NCI-H82 (cell line): ENCODE results near the gene KIF17.

Experiments used
- DNase-seq: peaks from one replicate; lab custom pipeline; 2025; lab: John Stamatoyannopoulos, UW

The KIF17 gene

DNA sequence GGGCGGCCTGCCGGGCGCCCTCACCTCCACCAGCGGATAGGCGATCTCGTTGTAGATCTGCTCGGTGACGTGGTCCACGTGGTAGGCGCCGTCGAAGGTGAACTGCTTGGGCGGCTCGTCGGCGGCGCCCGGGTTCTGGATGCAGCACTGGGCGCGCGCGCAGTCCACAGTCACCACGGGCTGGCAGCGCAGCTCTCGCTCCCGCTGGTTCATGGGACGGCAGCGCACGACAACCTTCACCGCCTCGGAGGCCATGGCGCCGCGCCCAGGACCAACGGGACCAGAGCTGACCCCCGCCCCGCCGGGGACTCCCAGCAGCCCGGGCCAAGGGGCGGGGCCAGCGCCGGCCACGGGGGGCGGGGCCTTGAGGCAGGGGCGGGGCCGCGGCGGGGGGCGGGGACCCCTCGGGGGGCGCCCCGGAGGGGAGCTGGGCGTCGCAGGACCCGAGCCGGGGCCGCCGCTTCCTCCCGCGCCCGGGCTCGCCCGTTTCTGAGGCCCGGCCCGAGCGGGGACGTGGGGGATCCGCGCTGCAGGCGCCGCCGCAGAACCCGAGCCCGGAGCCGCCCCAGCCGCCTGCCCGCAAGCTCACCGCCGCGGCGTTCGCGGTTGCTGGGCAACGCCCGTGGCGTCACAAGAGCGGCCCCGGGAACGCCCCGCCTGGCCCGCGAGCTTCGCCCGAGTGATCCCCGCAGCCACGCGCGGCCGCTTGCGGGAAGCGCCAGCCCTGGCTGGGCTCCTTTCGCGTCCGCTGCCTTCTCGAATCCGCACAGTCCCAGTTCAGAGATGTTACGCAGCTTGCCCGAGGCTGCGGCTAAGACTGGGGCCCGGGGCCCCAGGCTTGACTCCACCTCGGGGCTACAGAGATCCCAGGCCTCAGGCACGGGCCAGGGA is at the start of gene KIF17:
Gene KIF17, minus strand, starts transcription at position 556 of the 891 bp plus-strand sequence. Its CDS starts 301 bp downstream, at position 255.
- peak; percentile 80 for DNase-seq

GRCh38 chr1:20767271-20767670 is 49.5 kb upstream of the KIF17 start:
- DNase-seq, result no peak

- DNase-seq, result no peak
Measured at GRCh38 chr1:20763417-20763816, 45.6 kb upstream of the KIF17 start.

DNA sequence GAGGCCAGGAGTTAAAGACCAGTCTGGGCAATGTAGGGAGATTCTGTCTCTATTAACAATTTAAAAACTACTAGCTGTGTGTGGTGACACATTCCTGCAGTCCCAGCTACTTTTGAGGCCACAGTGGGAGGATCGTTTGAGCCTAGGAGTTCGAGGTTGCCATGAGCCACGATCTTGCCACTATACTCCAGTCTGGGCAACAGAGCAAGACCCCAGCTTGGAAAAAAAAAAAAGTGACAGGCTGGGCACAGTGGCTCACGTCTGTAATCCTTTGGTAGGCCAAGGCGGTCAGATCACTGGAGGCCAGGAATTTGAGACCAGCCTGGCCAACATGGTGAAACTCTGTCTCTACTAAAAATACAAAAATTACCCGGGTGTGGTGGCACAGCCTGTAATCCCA is 42.5 kb upstream of the KIF17 start:
- DNase-seq, result no peak

GRCh38 chr1:20753589-20753988 is 35.8 kb upstream of the KIF17 start:
- no peak for DNase-seq

GRCh38 chr1:20751462-20751990 is 33.7 kb upstream of the KIF17 start:
- no peak for DNase-seq

- DNase-seq, result no peak
Measured at GRCh38 chr1:20742671-20743070, 24.9 kb upstream of the KIF17 start.

DNA sequence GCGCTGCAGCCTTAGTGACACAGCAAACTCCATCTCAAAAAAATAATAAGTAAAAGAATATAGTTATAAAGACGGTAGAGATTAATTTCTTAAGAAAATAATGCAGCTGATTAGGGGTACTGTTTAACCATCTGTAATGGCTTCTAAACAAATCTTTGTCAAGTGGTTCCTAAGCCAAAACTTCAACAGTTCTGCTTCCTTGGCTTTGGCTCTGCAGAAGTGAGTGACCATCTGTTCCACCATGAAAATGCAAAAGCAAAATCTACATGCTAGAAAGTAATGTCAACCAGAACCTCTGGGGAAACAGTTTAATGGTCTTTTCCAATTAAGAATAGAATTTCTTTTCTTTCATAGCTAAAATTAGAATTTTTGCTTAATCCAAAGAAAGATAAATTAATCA is 23.0 kb upstream of the KIF17 start:
- DNase-seq, result no peak

DNA sequence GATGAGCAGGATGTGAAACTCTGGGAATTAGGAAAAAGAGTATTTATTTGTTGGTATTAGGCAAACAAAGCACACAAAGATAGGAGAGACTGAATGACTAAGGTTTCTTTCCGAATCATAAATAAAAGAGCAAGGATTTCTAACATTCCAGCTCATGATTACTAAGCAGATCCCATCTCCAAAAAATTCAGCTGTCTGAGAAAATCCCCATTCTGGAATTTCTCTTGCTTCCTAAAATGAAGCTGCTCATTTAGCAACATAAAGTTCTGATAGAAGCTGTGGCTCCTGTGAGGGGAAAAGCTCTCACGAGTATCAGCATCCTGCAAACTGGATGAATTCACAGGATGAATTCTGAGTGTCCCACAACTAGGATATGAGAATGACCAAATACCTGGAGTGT is 21.4 kb upstream of the KIF17 start:
- DNase-seq, result no peak

GRCh38 chr1:20735581-20736111 is 17.8 kb upstream of the KIF17 start:
- no peak for DNase-seq

- peak; percentile 66 for DNase-seq
Measured at GRCh38 chr1:20733360-20733975, 15.7 kb upstream of the KIF17 start.

DNA sequence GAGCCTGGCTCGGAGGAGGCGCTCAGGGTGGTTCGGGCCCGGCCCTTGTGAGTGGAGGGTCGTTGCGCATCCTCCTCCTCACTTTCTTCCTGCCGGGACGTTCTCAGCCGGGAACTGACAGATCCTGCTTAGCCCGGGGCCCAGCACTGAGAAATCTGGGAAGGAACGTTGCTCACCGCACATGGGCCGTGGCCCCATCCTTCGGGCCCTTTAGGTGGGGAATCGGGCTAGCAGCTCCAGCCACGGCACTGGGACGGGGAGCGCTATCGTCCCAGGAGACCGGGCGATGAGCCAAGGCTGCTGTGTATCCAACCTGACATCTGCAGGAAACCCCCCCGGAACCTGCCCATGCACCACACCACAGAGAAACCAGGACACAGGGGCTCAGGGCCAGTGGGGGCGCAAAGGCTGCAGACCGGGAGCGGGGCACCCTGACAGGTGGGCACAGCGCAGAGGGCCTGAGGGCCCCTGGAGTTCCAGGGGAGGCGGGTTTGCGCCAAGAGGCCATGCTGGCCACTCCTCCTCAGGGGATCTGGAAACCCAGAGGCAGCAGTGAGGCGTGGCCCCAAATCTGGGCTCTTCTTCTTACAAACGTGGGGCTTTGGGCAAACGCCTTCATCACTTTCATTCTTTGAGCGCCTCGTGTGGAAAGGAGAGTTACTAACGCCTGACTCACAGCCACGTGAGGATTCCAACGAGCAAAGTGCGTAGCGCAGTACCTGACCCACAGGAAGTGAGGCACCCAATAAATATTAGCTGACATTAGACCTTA is 15.0 kb upstream of the KIF17 start, which contains the start of gene SH2D5:
Gene SH2D5, minus strand, starts transcription at position 116 of the 772 bp plus-strand sequence. CDS start 4,659 bp downstream, outside the sequence.
- peak; percentile 87 for DNase-seq

DNA sequence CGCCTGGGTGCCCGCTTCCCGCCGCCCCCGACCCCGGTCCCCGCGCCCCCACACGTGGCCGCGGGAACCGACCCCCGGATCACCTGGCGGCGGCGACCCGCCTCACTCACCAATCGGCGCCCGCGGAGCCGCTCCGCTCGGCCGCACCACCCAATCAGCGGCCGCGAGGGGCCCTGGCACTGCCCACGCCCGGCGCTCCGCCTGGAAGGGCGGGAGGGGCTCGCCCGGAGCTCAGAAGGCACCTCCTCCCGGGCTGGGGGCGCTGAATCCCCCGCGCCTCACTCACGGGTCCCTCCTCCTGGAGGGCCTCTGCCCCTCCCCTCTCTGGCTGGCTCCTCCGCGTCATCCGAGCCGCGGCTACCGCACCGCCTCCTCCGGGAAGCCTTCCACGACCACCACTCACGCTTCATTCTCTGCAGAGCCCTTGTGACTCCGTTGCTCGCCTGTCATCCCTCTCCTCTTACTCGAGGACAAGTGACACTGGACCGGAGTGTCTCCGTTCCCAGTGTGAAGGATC is 14.3 kb upstream of the KIF17 start:
- peak; percentile 95 for DNase-seq

DNA sequence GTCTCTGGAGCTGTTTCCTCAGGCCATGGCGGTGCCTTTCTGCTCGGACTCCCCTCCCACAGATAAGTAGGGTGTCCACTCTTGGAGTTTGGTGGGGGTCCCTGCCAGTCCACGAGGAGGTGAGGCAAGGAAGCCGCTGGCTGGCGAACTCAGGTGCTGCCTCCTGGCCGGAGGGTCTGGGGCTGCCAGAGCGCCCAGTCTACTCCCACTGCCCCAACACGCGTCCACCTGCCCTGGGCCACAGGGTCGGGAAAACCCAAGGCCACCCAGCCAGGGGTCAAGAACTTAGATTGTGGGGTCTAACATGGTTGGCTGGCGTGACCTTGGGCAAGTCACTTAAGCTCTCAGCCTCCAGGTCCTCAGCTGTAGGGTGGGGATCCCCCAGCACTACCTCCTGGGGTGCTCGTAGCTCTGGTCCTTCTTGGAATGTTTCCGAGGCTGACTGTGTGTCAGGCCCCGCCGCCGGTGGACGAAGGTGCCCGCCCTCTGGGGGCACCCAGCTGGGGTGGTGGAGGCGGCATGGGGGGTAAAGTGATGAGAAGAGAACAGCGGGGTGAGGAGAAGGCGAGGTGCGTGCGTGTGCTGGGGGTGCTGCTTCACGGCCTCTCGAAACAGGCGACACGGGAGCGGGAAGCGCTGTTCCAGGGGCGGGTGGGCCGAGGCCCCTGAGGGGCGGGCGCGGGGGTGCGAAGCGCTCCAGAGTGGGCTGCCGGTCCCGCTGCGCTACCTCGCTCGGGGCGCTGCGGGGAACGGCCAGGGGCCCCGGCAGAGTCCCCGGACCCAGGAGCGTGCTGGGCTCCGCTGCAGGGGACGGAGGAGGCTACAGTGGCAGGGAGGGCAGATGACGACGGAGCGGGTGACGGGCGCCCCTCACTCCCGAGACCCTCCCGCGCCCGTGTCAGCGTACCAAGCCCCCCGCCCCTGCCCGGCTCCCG is 13.5 kb upstream of the KIF17 start:
- peak; percentile 55 for DNase-seq

- no peak for DNase-seq
Measured at GRCh38 chr1:20730690-20731056, 12.9 kb upstream of the KIF17 start.

DNA sequence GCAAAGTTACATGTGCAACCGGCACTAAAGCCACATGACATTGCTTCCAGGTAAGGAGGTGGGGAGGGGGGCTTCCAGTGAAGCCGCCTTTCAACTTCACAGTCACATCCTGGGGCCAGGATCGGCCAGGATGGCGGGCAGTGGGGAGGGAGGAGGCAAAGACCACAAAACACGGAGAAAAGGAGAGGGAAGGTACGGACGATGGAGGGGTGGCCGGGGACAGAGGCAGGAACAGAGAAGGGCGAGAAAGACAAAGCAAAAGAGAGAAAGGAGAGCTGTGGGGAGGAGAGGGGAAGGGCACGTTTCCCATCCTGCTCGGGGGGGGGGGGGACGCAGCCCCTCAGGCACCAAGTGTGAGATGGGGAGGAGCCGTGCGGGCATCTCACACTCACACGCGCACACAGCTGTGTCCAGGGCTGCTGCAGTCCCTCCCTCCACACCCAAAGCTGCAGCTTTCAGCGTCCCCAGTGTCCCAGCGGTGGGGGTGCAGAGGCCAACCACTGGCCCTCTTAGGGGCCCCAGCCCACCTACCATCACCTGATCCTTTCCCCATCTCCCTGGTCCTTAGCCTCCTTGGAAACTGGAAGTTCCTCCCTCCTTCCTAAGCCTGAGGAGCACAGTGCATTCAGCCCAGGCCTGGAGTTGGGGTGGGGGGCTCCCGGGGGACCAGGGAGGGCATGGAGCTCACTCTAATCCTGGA is 12.3 kb upstream of the KIF17 start:
- no peak for DNase-seq

DNA sequence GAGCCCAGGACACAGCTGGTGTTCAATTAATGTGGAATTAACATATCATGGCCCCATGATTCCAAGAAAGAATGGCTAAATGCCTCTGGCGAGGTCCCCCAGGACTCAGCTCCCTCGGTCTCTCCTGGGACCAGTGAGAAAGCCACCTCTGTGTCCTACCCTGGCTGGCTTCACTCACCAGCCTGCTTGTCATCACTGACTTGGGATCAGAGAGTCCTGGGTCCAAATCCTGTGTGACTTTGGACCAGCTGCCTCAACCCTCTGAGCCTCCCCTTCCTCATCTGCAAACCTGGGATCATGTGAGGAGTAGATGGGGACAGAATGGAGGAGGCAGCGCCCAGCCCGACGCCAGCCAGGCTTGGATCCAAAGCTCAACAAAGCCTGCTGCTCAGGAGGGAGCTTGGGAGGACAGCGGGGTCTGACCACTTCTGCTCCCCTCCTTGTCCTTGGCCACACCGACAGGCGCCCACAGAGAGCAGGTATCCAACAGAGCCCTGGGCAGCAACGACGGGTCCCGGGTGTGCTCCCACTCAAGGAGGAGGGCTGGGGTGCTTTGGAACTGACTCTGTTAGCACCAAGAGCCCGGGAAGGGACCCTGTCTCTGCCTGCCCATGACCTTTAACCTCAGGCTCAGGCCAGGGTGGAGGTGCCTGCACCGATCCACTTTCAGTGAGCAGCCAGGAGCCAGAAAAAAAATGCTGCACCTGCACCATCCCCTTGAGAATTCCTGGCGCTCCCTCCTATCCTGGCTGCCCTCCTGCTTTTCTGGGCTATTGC is 11.5 kb upstream of the KIF17 start:
- DNase-seq, result no peak

DNA sequence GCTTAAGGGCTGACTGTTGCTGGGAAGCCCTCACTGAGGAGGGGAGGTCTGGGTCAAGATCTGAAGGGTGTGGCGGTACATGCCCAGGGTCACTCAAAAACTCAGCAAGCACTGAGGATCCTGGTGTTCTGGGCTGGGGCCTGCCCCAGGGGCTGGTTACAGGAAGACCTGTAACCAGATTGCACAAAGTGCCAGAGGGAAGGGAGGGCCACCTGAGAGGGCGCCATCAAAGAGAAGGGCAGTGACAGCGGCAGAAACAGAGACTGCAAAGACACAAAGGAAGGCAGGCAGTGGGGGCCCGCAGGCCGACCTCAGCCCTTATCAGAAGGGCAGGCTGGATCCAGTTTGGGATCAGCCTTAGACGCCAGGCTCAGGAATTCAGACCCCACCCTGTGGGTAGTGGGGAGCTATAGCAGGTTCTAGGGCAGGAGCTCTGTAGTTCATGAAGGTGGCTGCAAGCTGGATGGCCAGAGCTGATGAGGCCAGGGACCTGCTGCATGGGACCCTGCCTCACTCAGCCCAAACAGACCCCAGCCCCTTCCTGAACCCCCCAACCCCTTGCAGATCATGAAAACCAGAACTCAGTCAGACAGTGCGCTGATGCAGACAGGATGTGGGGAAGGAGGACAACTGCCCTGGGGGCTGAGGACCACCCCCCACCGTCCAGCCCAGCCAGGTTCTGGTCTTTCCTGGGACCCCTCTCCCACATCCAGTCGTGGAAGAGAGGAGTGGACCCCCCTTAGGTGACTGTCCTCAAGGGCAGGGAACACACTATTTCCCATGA is 10.8 kb upstream of the KIF17 start:
- no peak for DNase-seq
